GM21529 (cell line): ENCODE measurements around the gene FOXI1.
"Not testable (repeated sequence)": the region's sequence is repeated elsewhere in the genome, so short reads cannot be mapped to it uniquely, and the experiment has no call there.

Experiments used
- ATAC-seq: cut with Tn5 transposase; IDR thresholded peaks from one replicate; pipeline ENCODE4 v1.9.1; 2021; ENCODE audit not compliant: unreplicated experiment

Gene FOXI1

DNA sequence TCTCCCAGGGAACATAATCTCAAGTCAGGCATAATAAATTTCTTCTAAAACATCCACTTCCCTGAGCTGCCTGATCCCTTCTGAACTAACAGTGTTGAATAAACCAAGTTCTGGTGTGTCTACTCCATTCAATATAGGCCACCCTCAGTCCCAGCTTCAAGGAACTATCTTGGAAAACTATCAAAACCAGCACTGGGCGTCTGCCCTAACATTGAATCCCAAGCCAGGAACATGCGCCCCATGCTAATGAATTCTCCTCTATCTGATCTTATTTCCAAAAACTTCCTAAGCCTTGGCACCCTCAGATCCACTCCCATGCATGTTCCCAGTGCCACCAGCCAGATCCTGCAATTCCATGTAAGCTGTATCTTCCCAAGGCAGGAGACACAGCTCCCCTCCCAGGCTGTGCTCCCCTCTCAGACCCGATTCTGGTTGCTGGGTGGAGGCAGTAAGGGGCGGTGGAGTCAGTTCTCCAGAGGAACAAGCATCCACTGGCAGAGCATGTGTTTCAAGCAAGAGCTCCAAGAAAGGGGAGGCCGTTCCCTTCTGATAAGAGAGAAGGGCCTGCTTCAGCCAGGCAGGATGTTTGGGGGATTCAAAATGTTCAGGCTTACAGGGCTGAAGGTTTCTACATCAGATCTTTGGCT lies 13.1 kb upstream of the FOXI1 start:
- ATAC-seq, result no peak

DNA sequence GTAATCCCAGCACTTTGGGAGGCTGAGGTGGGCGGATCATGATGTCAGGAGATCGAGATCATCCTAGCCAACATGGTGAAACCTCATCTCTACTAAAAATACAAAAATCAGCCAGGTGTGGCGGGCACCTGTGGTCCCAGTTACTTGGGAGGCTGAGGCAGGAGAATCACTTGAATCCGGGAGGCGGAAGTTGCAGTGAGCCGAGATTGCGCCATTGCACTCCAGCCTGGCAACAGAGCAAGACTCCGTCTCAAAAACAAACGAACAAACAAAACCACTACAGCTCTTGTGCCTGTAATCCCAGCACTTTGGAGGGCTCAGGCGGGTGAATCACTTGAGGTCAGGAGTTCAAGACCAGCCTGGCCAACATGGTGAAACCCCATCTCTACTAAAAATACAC lies 11.4 kb upstream of the FOXI1 start:
- not testable (repeated sequence) for ATAC-seq

DNA sequence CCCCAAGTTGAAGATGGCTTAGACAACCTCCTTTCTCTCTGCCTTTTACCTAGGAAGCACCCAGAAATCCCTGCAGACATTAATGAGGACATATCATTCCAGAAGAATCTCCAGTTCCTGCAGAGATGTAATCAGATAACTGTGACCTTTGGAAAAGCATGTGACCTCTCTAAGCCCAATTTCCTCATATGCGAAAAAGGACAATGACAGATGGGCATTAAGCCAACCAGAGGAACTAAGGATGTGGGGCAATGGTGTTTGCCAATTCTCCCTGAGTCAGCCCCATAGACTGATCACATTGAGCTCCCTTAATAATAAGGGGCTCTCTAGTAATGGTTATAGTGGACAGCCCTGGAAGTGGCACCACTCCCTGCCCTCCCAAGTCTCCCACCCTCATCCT lies 10.1 kb upstream of the FOXI1 start:
- ATAC-seq, result no peak

DNA sequence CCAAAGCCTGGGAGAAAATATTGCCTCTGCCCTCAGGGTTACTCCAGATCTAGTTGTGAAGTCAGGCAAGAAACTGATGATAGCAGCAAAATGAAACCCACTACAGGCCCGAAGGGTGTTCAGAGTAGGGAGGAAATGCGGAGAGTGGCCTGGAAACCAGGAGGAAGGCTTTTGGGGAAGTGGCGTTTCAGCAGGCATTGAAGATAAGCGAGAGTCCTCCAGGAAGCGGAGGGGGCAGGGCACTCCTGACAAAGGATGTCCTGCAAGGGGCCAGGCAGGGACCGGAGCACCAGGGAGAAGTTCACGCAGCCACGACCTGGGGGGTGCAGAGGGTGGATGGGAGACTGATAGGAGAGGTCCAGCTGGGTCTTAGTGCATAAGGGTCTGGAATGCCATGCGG lies 7.8 kb upstream of the FOXI1 start:
- ATAC-seq, result no peak

DNA sequence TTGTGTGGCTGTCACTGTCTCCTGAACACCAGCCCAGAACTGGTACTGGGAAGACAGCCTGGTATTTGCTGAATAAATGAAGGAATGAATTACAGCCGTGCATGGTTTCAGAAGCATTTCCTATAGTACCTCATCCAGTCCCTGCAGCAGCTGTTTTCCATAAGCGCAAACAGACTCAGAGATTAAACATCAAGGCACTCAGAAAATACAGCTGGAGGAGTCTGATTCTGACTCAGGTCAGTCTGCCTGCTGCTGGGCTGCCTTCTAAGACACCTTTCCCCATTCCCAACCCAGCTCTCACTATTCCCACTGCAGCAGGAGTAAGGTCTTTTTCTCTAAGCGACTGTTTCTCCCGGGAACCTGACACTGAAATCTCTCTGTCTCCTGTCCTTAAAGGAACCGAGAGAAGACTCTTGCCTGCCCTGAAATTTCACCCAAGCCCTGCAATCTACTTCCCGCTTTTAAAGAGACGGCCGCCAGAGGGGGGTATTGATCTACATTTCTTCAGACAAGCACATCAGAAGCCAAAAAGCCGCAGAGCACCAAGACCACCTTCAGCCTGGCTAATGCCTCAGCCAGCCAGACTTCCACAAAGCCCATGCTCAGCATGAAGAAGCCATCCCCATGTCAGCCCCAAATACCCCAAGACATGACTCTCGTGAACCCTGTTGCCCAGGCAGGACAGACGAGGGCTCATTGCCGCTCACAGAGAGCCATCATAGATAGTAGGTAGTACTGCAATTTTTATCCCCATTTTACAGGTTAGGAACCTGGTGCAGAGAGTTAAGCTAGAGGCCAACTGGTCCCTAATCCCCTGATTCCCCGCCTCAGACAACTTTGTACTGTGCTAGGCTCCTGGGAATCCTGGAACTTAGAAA lies 5.4 kb upstream of the FOXI1 start:
- ATAC-seq, result no peak

DNA sequence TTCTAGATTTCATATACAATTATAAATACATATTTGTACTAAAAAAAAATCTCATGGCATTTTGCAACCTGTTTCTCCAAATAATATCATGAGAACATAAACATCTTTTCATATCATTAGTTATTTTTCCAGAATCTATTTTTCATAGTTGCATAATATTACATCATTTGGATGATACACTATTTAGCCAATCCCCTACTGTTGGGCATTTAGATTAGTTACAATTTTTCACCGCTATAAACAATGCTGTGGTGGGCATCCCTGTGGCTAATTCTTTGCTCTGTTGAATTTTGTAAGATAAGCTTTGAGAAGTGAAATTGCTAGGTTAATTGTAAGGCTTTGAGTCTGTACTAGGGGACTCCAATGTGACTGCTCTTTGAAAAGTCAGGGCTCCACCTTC lies 2.2 kb upstream of the FOXI1 start:
- no peak for ATAC-seq

DNA sequence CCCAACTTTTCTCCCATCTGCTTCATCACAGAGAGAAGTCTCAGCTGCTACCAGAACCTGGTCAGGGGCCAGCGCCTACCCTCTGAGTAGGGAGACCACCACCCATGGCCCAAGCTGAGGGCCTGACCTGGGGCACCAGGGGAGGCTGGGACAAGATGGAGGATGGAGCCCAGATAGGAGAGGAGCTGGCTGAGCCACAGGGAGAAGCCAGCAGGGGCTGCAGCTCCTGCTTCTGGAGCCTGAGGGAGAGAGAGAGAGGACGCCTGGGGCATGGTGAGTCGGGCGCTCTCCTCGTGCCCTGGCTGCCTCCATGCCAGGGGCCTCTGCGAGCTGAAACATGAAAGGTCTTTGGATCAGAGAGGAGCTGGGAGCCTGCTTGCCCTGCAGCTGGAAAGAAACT lies 1.4 kb upstream of the FOXI1 start:
- ATAC-seq, result no peak

DNA sequence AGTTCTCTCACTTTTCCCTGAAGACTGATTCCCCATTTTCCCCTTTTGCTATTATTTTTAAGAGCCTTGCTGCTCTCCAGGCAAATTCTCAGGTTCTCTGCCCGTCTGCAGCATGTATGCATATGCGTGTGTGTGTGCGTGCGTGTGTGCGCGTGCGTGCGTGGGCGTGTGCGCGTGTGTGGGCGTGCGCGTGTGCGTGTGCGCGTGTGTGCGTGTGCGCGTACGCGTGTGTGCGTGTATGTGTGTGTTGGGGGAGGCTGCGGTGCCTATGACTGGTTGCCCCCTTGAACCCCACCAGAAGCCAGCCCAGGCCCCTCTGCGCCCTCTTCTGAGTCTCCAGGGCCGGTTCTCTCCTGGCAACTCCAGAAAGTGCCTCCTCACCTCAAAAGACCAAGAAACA lies 987 bp upstream of the FOXI1 start:
- no peak for ATAC-seq

DNA sequence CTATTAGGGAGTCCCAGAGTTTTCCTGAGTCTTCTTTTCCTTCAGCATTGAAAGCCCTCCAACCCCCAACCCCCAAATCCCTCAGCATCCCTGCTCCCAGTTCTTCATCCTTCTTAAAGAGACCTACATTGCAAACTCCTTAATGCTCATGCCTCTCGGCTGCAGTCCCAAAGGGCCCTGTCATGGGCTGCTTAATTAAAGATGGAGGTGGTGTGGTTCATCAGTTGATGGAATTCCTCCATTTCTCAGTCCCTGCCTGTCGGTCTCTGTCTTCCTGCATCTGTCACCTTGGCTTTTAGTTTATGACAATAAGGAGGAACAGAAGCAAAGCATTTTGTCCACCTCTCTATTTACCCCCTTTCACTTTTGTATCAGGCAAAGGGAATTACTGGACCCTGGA lies 2.0 kb downstream of the FOXI1 start:
- no peak for ATAC-seq

DNA sequence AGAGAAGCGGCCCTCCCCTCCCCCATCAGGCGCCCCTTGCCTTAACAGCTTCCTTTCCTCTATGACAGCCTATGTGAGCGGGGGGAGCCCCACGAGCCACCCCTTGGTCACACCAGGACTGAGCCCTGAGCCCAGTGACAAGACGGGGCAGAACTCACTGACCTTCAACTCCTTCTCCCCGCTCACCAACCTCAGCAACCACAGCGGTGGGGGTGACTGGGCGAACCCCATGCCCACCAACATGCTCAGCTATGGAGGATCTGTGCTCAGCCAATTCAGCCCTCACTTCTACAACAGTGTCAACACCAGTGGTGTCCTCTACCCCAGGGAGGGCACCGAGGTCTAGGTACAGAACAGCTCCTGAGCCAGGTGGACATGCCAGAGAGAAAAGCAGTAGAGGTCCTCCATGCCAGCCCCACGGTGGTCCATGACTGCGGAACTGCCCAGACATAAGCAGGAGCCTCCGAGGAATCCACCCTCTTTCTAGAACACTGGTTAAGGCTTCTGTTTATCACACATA lies 2.6 kb downstream of the FOXI1 start:
- no peak for ATAC-seq

DNA sequence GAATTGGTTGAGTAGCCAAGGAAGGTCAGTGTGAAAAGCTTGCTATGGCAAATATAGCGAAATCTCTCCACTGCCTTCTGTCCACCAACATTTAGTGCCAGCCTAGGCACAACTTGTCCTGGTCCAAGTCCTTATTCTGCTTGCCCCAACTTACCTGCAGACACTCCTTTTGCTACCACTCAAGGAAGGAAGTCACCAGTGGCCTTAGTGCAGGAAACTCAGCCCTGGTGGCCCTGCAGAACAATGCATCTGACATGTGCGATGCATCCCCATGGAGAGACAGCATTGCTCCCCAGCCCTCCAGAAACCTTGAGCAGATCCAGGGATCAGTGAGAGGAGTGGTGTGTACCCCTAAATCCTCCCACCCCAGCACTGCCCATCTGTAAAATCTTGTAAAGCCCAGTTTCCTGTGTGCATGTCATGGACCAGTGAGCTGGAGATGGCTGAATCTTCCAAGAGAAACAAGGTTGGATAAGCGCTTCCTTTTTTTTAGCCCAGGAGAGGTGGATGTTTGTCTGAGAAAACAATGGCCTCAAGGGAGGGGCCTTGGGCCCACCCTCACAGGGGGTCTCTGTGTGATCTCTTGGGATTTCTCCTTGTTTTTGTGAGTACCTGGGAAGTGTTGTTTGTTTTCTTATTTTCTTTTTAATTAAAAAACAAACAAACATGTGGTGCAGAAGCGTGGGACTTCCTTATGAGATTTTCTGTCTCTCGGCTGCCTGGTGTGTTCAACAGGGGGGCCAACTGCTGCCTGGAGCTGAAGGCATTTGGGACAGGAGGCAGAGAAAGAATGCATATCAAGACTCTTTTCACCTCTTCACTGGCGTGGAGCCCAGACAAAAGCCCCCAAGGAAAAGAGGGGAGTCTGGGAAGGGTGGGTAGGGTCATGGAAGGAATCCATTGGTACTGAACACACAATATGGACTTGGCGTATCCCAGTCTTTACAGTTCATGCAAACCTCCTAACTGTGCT lies 3.6 kb downstream of the FOXI1 start:
- no peak for ATAC-seq

DNA sequence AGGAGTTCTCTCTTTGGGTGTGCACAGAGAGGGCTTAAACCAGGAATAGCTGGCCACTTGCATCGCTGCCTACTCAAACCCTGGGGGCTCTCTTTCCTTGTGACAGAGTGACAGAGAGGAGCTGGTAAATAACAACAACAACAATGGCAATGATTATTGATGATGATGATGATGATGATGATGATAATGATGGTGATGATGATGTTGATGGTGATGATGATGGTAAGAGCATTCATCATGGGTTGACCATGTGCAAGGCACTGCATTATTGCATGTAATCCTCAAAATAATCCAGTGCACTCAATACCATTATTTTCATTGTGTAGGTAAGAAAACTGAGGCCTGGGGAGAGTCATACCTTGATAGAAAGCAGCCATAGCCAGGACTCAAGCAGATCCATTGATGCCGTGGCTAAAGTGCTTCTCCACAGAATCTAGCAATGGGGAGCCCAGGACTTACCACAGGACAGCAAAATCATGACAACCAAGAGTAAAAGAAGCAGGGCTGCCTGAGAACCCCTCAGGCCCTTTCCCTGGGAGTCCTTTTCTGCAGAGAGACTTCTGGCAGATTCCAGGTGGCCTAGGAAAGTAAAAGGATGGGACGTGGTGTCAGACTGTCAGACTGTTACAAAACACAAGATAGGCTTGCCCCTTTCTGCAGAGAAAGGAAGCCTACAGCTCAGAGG lies 4.8 kb downstream of the FOXI1 start:
- ATAC-seq, result no peak

DNA sequence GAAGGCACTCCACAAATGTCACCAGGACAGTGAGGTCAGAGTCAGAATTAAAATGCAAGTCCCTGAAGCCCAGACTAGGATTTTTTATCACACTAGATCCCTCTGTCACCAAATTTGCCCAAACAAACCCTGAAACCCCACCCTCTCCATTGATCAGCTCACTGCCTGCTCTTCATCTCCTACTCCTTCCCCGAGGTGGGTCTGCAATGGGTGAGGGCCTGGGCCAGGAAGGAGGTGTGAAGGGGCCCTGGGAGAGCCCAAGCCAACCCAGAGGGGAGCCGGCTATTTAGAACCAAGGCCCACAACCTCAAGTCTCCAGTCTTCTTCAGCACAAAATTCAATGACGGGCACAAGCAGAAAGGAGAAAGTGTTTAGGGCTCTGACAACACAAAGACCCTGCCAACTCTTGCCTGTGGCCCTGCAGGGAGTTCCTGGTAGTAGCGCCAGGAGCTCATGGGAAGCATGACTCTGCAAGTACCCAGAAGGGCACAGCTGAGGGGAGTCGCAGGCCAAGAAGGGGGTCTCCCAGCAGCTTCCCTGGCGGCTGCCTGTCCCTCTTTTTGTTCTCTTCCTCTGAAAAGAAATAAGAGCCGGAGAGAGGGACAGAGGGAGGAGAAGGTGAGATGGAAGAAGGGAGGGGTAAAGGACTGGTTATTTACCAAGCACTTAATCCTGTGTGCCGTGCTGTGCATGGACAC lies 5.5 kb downstream of the FOXI1 start:
- no peak for ATAC-seq

DNA sequence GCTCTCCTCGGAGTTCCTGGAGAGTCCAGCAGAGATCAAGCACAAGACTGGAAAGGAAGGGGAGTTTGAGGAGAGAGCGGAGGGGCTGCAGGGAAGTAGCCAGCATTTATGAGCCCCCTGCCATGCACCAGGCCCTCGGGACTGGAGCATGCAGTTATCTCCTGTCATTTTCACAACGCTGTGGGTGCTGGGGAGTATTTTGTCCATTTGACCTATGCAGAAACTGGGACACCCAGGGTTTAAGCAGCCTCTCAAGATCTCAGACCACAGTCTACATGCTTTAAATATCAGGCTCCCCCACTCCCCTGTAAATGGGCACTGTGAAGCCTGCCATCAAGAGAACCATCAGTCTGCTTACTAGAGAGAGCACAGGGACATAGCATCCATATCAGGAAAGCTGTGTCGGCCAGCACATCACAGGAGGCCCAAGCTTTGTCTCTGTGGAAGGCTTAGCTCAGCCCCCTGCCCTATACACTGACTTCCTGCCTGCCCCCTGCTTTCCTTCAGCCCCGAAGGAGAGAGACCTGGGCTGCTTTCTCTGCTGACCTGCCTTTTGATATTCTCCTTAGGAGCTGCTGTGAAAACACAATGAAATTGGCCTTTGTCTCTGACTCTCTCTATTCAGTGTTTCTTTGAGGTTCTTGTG lies 7.3 kb downstream of the FOXI1 start:
- ATAC-seq, result no peak

DNA sequence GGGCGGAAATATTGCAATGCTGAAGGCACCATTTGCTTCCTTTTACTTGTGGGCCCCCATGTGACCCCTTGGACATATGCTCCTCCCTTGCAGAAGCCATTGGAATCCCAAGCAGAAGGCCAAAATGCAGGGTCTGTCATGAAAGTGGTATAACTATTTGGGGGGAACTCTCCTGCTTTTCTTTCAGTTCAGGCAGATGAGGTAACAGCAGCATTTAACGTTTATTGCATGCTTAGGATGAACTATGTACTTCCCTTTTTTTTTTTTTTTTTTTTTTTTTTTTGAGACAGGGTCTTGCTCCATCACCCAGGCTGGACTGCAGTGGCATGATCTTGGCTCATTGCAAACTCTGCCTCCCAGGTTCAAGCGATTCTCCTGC lies 7.8 kb downstream of the FOXI1 start:
- ATAC-seq, result no peak

DNA sequence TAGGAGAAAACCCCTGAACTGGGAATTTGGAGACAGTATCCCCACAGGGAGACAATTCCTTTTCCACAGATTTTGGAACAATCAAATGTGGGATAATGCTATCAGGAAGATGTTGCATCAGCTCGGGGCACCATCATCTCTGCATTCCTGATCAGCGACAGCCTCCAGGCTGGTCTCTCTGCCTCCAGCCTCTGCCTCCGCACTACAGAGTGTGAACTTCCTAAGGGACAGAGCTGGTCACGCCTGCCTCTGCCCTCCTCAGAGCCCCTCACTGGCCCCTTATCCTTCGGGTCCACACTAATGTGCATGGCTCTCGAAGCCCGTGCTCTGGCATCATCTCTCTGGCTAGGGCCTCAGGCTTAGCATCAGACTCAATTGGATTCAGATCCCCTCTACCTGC lies 8.6 kb downstream of the FOXI1 start:
- no peak for ATAC-seq

DNA sequence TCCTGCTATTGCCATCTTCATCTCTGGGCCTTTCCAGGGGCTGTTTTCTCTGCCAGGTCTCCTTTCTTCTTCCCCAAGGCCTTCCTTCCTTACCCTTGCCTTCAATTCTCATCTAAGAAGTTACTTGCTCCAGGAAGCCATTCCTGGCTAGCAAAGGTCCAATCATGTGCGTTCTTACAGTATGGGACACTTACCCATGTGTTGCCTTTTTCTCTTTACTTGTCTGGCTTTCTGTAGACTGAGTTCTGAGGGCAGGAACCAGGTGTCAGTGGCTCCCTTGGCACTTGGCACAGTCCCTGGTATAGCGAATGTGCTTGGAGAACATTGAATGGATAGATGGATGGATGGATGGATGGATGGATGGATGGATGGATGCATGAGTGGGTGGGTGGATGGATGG lies 10.2 kb downstream of the FOXI1 start:
- no peak for ATAC-seq

DNA sequence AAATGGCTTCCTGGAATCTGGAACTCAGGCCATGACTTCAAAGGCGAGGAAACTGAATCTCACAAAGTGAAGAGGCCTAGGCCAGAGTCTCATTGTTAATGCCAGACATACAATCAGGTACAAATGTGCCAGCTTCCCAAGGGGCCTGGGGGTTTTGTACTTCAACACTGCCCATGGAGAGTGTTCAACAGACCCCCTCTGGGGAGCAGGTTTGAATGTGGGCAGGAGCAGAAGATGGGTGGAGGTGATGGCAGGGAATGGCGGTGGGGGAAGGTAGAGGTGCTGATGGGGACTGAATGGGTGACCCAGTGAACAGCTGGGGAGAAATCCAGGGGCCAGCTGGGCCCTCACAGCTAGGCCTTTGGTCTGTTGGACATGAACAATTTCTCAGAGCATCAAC lies 12.0 kb downstream of the FOXI1 start:
- no peak for ATAC-seq

DNA sequence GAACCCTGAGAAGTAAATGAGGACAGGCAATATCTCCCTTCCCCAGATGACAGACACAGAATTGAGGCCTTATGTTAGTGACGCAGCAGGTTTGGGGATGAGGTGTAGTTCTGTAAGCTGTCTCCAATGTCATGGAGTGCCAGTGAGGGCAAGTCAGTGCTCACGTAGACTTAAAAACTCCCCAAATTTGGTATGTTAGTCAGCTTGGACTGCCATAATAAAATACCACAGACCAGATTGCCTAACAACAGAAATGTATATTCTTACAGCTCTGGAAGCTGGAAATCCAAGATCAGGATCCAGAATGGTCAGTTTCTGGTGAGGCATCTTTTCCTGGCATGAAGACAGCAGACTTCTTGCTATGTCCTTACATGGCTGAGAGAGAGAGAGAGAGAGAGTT lies 14.9 kb downstream of the FOXI1 start:
- no peak for ATAC-seq

DNA sequence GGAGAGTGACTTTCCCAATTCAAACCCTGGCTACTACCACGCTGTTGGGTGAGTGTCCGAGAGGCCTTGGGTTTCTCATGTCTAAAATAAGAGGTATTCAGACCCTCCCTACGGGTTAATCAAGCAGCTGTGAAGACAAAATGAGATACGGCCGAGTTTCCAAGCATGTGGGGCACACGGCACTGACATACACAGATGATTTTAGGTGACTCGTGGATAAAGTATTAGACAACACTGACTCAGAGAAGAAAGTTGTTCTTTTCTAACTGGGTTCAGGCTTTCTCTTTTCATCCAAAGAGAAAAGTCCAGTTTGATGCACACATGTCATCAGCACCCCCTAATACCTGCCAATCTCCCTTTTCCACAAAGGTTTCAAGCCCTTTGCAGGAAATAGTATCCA lies 15.6 kb downstream of the FOXI1 start:
- no peak for ATAC-seq
